GM12878 (cell line): ENCODE measurements around the gene KIF21A. TPM values are rescaled to one million over a fixed set of nuclear protein-coding genes. Genes with fewer than 3 reads are reported as not detected.

Experiments
- ATAC-seq: fragments of 200-7000 bp; cut with Tn5 transposase; 3 replicates; pipeline ENCODE4 v1.9.1; 2020; ENCODE audit warnings: mild to moderate bottlenecking, moderate library complexity
- BruUV-seq: library from RNA; stranded (reverse); fragments of 400-500 nt; replicated peaks from 2 replicates; lab custom pipeline; 2021; lab: Mats Ljungman, UMichigan
- CTCF ChIA-PET: fragments of 300-600 bp; sonication (Branson Sonifier 250); formaldehyde crosslinking; extraction: SDS; loops from one replicate; lab custom pipeline; 2021; ENCODE audit warnings: inconsistent platforms; lab: Yijun Ruan, JAX
- POLR2A ChIA-PET: fragments of 350-600 bp; formaldehyde crosslinking; extraction: SDS; loops from one replicate; lab custom pipeline; 2021; ENCODE audit warnings: inconsistent platforms; lab: Charles Lee
- RAD21 ChIA-PET: fragments of 300-600 bp; sonication (Branson Sonifier 250); formaldehyde crosslinking; loops from one replicate; lab custom pipeline; 2023; ENCODE audit warnings: antibody characterized with exemption; ENCODE audit not compliant: unreplicated experiment; lab: Charles Lee
- SMC1A ChIA-PET: fragments of 300-600 bp; sonication (Branson Sonifier 250); formaldehyde crosslinking; loops from one replicate; lab custom pipeline; 2023; ENCODE audit not compliant: unreplicated experiment, uncharacterized antibody; lab: Charles Lee
- DNase-seq: peaks from one replicate; pipeline ENCODE4 v3.0.0-alpha.2; 2011; ENCODE audit warnings: low read depth, low spot score
- FAIRE-seq: peaks from 3 replicates; lab custom pipeline; 2011; peaks lifted over from hg19 to GRCh38; lab: Jason Lieb, UNC
- H2AFZ ChIP-seq: 2 replicates; pipeline ENCODE4 v1.6.0; 2011; ENCODE audit warnings: low read depth, low read length, control low read depth; ENCODE audit not compliant: control insufficient read depth
- H3K27ac ChIP-seq: 2 replicates; pipeline ENCODE4 v1.5.1; 2011; ENCODE audit warnings: control low read depth; ENCODE audit not compliant: control insufficient read depth, insufficient read depth
- H3K27me3 ChIP-seq, 2 experiments: replicated peaks in 1 of 2; 2 replicates each; pipeline versions ENCODE4 v1.6.0 to v1.6.1; 2011; ENCODE audit warnings: low read length in 1 of 2; ENCODE audit not compliant: control insufficient read depth in 2 of 2, insufficient read depth in 2 of 2
- H3K36me3 ChIP-seq, 2 experiments: 2 replicates each; pipeline ENCODE4 v1.5.1; 2011; ENCODE audit warnings: low read length in 1 of 2; ENCODE audit not compliant: control insufficient read depth in 2 of 2, insufficient read depth in 2 of 2
- H3K4me1 ChIP-seq: 2 replicates; pipeline ENCODE4 v1.6.1; 2011; ENCODE audit warnings: mild to moderate bottlenecking, low read length, moderate library complexity, mixed read lengths; ENCODE audit not compliant: control insufficient read depth, insufficient read depth
- H3K4me2 ChIP-seq: 2 replicates; pipeline ENCODE4 v1.6.0; 2011; ENCODE audit warnings: control low read depth; ENCODE audit not compliant: control insufficient read depth, insufficient read depth
- H3K4me3 ChIP-seq: fragments of 200-600 bp; sonication (generic); 2 replicates; pipeline ENCODE4 v1.5.1; 2016
- H3K79me2 ChIP-seq: 2 replicates; pipeline ENCODE4 v1.6.0; 2011; ENCODE audit warnings: low read length; ENCODE audit not compliant: control insufficient read depth, insufficient read depth
- H3K9ac ChIP-seq: 2 replicates; pipeline ENCODE4 v1.8.0; 2011; ENCODE audit warnings: low read length, control low read depth, mixed read lengths; ENCODE audit not compliant: control insufficient read depth, insufficient read depth
- H3K9me3 ChIP-seq: replicated peaks from 3 replicates; pipeline ENCODE4 v1.5.1; 2011; ENCODE audit warnings: mild to moderate bottlenecking, low read length; ENCODE audit not compliant: control insufficient read depth, insufficient read depth
- H4K20me1 ChIP-seq: 2 replicates; pipeline ENCODE4 v1.6.0; 2011; ENCODE audit not compliant: control insufficient read depth, insufficient read depth
- ATF7 ChIP-seq: fragments of 450-650 bp; IDR thresholded peaks from 2 replicates; pipeline ENCODE4 v1.6.1; 2016; ENCODE audit warnings: low read depth, mild to moderate bottlenecking
- BRCA1 ChIP-seq: IDR thresholded peaks from 2 replicates; pipeline ENCODE4 v1.6.1; 2011; ENCODE audit warnings: low read depth, low read length, improper control_type of control experiment
- CEBPB ChIP-seq, 2 experiments: fragments of 150-350 bp in 1 of 2; IDR thresholded peaks; 2 replicates each; pipeline ENCODE4 v1.6.1; 2012 to 2014; ENCODE audit warnings: low read depth in 2 of 2, low read length in 2 of 2, borderline replicate concordance in 1 of 2, inconsistent platforms in 1 of 2
- E2F4 ChIP-seq: IDR thresholded peaks from 2 replicates; pipeline ENCODE4 v1.6.1; 2012; ENCODE audit warnings: low read depth, low read length, improper control_type of control experiment
- FOXK2 ChIP-seq: fragments of 450-650 bp; IDR thresholded peaks from 2 replicates; pipeline ENCODE4 v1.6.1; 2017; ENCODE audit warnings: mild to moderate bottlenecking, moderate library complexity
- IKZF2 ChIP-seq, 2 experiments: fragments of 450-650 bp; IDR thresholded peaks; 2 replicates each; pipeline ENCODE4 v1.6.1; 2017; ENCODE audit warnings: mild to moderate bottlenecking in 2 of 2, moderate library complexity in 2 of 2
- IRF3 ChIP-seq: fragments of 450-650 bp; IDR thresholded peaks from 2 replicates; pipeline ENCODE4 v1.6.1; 2014; ENCODE audit warnings: mild to moderate bottlenecking
- IRF5 ChIP-seq: fragments of 450-650 bp; IDR thresholded peaks from 2 replicates; pipeline ENCODE4 v1.6.1; 2017; ENCODE audit warnings: borderline replicate concordance
- RELA ChIP-seq: fragments of 450-650 bp; IDR thresholded peaks from 2 replicates; pipeline ENCODE4 v1.8.0; 2014; ENCODE audit warnings: borderline replicate concordance; ENCODE audit not compliant: partially characterized antibody
- RELB ChIP-seq: fragments of 450-650 bp; IDR thresholded peaks from 2 replicates; pipeline ENCODE4 v1.6.1; 2017; ENCODE audit warnings: low read depth, mild to moderate bottlenecking, moderate library complexity
- SREBF2 ChIP-seq: IDR thresholded peaks from 2 replicates; pipeline ENCODE4 v1.6.1; 2012; ENCODE audit warnings: mild to moderate bottlenecking, low read length
- SUZ12 ChIP-seq: fragments of 200-600 bp; sonication (generic); IDR thresholded peaks from one replicate; pipeline ENCODE4 v1.6.1; 2018; ENCODE audit warnings: antibody characterized with exemption, mild to moderate bottlenecking; ENCODE audit not compliant: unreplicated experiment
- WGBS: methylation state at CpG from one replicate; pipeline ENCODE4 v1.1.6; 2016; ENCODE audit warnings: low lambda C conversion rate; ENCODE audit not compliant: insufficient replicate concordance, insufficient coverage; ENCODE audit errors: missing lambda C conversion rate; 5-methylcytosine and 5-hydroxymethylcytosine counted together
- in situ Hi-C: fragments of 300-500 bp; cut with MboI; formaldehyde crosslinking; loops from 9 replicates; pipeline ENCODE4 v1.14.3; 2018; ENCODE audit warnings: mixed read lengths
- intact Hi-C: fragments of 100-400 bp; cut with micrococcal nuclease; formaldehyde crosslinking; loops from one replicate; pipeline ENCODE4 v1.14.2; 2022; ENCODE audit not compliant: unreplicated experiment
- polyA plus RNA-seq, 11 experiments: library from polyadenylated mRNA; depleted of rRNA in 4 of 11; unstranded in 6 of 11; stranded (reverse) in 5 of 11; fragments of >200 nt; fragmentation: Nextera tagmentation in 4 of 11; fragmentation: Illumina TruSeq in 1 of 11; extraction: Ambion mirVana in 4 of 11; extraction: Trizol in 1 of 11; gene quantifications; 1 replicate in 1 of 11; 2 replicates in 10 of 11; pipeline versions ENCODE4 v1.2.1 to v1.2.3, GENCODE V29; 2011 to 2016; ENCODE audit warnings: inconsistent platforms in 2 of 11, missing spikeins in 2 of 11, low read depth in 1 of 11
- total RNA-seq, 4 experiments: library from RNA; depleted of rRNA in 3 of 4; stranded (reverse); fragments of >200 nt in 3 of 4; fragmentation: Illumina TruSeq in 1 of 4; extraction: Trizol in 1 of 4; gene quantifications; 2 replicates each; pipeline versions ENCODE4 v1.2.1 to v1.2.3, GENCODE V29; 2013 to 2021

KIF21A gene
- total and polyA plus RNA-seq, 10 of the 15 experiments (the other 5 are each of a cell fraction or from before 2014, with no cell fraction given) = 21.3 to 42.1 (median 24.5) TPM

GRCh38 chr12:39440781-39441180, 2.1 kb downstream of the KIF21A start:
- TF ChIP-seq RELA (no peak), IKZF2 (IDR thresholded peaks at IDR 0.05) (no peak), SREBF2 (no peak), IRF5 (no peak), CEBPB (IDR thresholded peaks at IDR 0.05; ENCODE audit: borderline replicate concordance in 1 of 2, low read depth in 2 of 2, low read length in 2 of 2) (no peak), FOXK2 (no peak), ATF7 (no peak), E2F4 (no peak), IRF3 (no peak), RELB (no peak), BRCA1 (no peak), SUZ12 (no peak)
- TF ChIP-seq, all 136 proteins: peak for 0
- Histone ChIP-seq H4K20me1 (no peaks in the 10 kb centered on the region), H2AFZ (no peak overlapping the region), H3K4me1 (no peaks in the 10 kb centered on the region; the same call in 1 of the 2 replicates), H3K4me3 (peak overlapping the region; percentile 65), H3K9me3 (no peaks in the 10 kb centered on the region; the same call in 2 of the 3 replicates), H3K36me3 (no peaks in the 10 kb centered on the region), H3K79me2 (peaks cover 51% of the 10 kb centered on the region), H3K27me3 (no peaks in the 10 kb centered on the region), H3K4me2 (peak overlapping the region; percentile 21; the same call in 1 of the 2 replicates), H3K27ac (no peak overlapping the region; the same call in 1 of the 2 replicates), H3K9ac (no peak overlapping the region)
- in situ Hi-C loops (loop anchor here (25.0 kb wide), 3 partner anchors 103 to 753 kb away; no protein-coding TSS in a partner anchor), intact Hi-C loops (loop anchor here (5.0 kb wide), 1 partner anchor 63 kb away; no protein-coding TSS in a partner anchor)
- ChIA-PET RAD21 (interaction anchor here (1.0 to 1.9 kb wide), 9 partner anchors 25 to 181 kb away, joined by 3 to 11 read pairs (median 5); partner anchors contain the start of gene ABCD2), POLR2A (interaction anchor here (0.5 to 1.2 kb wide), 3 partner anchors 27 to 560 kb away, joined by 3 read pairs; no protein-coding TSS in a partner anchor), CTCF (interaction anchor here (0.8 to 1.8 kb wide), 8 partner anchors 27 to 134 kb away, joined by 3 to 6 read pairs (median 3); no protein-coding TSS in a partner anchor), SMC1A (interaction anchor here (0.8 to 5.6 kb wide), 14 partner anchors 10 to 181 kb away, joined by 3 to 33 read pairs (median 4); partner anchors contain the start of gene ABCD2)
- FAIRE-seq (no peak), ATAC-seq (no peak), DNase-seq (no peak)
- 63% methylated on average over 2 of the region's 2 CpGs for WGBS
- no TSS peak for BruUV-seq
